Immature natural killer cell (primary cell): ENCODE data around the gene KLK2. TPM values are rescaled to one million over a fixed set of nuclear protein-coding genes. Genes with fewer than 3 reads are reported as not detected.
"Not testable (repeated sequence)": the region's sequence is repeated elsewhere in the genome, so short reads cannot be mapped to it uniquely, and the experiment has no call there.

ENCODE experiments used
- DNase-seq, 3 donors: peaks; one replicate each; pipeline ENCODE4 v3.0.0; 2022; ENCODE audit warnings: mixed read lengths in 1 of 3
- H3K27ac Mint-ChIP-seq, 6 donors: one replicate each; pipeline ENCODE4 v1.8.0; 2020; ENCODE audit warnings: mixed read lengths in 6 of 6, mild to moderate bottlenecking in 5 of 6, inconsistent platforms in 4 of 6, moderate library complexity in 3 of 6
- H3K27me3 Mint-ChIP-seq, 3 donors: one replicate each; pipeline ENCODE4 v1.8.0; 2020 to 2021; ENCODE audit warnings: low read depth in 3 of 3, mild to moderate bottlenecking in 3 of 3, mixed read lengths in 3 of 3, moderate library complexity in 3 of 3, inconsistent platforms in 1 of 3
- H3K36me3 Mint-ChIP-seq, 3 donors: one replicate each; pipeline ENCODE4 v1.8.0; 2020; ENCODE audit warnings: mixed read lengths in 3 of 3, inconsistent platforms in 2 of 3, mild to moderate bottlenecking in 2 of 3
- H3K4me1 Mint-ChIP-seq, 2 donors: one replicate each; pipeline ENCODE4 v1.8.0; 2020; ENCODE audit warnings: inconsistent platforms in 2 of 2, mild to moderate bottlenecking in 2 of 2, mixed read lengths in 2 of 2, moderate library complexity in 1 of 2
- H3K4me3 Mint-ChIP-seq, 5 donors: one replicate each; pipeline ENCODE4 v1.8.0; 2020; ENCODE audit warnings: mild to moderate bottlenecking in 5 of 5, mixed read lengths in 5 of 5, inconsistent platforms in 3 of 5, moderate library complexity in 3 of 5
- H3K9me3 Mint-ChIP-seq, 6 donors: one replicate each; pipeline ENCODE4 v1.8.0; 2020; ENCODE audit warnings: mild to moderate bottlenecking in 6 of 6, mixed read lengths in 6 of 6, inconsistent platforms in 4 of 6, moderate library complexity in 3 of 6
- polyA plus RNA-seq, 3 donors: library from polyadenylated mRNA; unstranded; fragments of 300-500 nt; fragmentation: Illumina TruSeq; gene quantifications; one replicate each; pipeline ENCODE4 v1.2.3, GENCODE V29; 2021

The KLK2 gene
- polyA plus RNA-seq, 3 donors from 2014 or later, result not detected

- Mint-ChIP-seq H3K9me3 (peaks cover 0 to 3% (median under 1%) of the 10 kb centered on the region in 6 donors), H3K27ac (no peak overlapping the region), H3K27me3 (peaks cover 3 to 18% (median 4%) of the 10 kb centered on the region in 3 donors), H3K36me3 (no peaks in the 10 kb centered on the region), H3K4me3 (no peak overlapping the region), H3K4me1 (no peaks in the 10 kb centered on the region)
- DNase-seq, result no peak
These were observed 18.0 kb downstream of the KLK2 start for GRCh38 chr19:50891253-50891625.

DNA sequence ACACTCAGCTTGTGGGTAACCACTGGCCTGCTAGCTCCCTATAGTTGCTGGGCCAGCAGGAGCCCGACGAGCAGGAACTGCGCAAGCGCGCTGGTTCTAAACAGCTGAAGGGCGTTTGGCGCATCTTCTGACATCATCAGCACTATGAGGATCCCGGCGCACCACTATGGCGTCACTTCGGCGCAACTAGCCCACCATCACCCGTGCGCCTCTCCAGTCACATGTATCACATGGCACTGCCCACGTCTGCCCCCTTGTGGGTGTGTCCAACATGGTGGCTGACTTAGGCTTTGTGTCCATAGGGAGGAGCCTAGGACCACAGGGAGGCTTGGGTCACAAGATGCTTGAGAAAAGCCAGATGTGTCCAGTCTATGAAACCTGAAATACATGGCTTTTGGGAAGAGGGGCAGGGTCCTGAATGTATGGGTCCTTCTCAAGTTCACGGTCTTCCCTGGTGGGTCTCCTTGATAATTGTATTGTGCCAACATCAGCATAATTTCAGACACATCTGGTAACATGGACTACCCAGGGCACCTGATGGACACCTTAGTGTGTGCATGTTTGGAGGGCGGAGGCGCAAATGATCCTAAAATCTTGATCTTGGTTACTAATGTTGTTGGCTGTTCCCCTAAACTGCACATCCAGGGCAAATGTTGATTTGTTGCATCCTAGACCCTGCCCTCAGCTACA is 20.0 kb downstream of the KLK2 start:
- H3K27me3 Mint-ChIP-seq, result peaks cover 2 to 16% (median 3%) of the 10 kb centered on the region in 3 donors
- DNase-seq, result no peak
- no peak overlapping the region for H3K4me3 Mint-ChIP-seq
- H3K27ac Mint-ChIP-seq, result no peak overlapping the region
- H3K9me3 Mint-ChIP-seq, result peaks cover 0 to 3% (median under 1%) of the 10 kb centered on the region in 6 donors
- no peaks in the 10 kb centered on the region for H3K36me3 Mint-ChIP-seq
- H3K4me1 Mint-ChIP-seq, result no peaks in the 10 kb centered on the region

DNA sequence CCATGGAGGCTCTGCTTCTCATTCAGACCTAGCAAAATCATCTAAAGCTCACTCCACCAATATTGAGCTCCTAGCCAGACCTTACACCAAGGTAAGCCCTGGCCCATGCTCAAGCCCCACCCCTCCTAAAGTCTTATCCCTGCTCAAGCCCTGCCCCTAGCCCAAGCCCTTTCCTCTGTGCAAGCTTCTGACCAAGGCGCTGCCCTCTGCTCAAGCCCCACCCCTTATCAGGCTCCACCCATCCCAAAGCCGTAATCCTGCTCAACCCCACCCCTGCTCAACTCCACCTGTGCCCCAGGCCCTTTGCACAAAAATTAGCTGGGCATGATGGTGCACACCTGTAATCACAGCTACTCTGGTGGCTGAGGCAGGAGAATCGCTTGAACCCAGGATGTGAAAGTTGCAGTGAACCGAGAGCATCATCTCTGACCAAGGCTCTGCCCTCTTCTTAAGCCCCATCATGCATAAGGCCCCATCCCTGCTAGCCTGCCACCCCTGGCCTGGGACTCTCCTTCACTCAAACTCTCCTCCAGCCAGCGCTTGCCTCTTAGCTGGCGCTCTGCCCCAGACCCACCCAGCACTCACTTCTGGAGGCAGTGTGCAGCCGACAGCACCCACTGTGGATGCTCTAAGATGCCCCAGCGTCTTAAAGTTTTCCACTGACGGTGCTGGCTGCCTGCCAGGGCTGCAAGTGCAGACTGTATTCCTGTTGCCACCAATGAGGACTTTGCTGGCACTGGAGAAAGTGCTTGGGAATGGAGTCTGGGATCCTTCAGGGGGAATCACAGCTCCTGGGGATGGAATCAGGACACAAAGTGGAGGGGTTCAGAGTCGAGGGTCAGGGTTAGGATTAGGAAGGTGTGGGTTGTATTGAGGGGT is 21.5 kb downstream of the KLK2 start:
- DNase-seq, result no peak
- peaks cover 2 to 19% (median 3%) of the 10 kb centered on the region in 3 donors for H3K27me3 Mint-ChIP-seq
- no peaks in the 10 kb centered on the region for H3K36me3 Mint-ChIP-seq
- no peak overlapping the region for H3K27ac Mint-ChIP-seq
- H3K4me1 Mint-ChIP-seq, result no peaks in the 10 kb centered on the region
- H3K4me3 Mint-ChIP-seq, result no peak overlapping the region
- peaks cover 0 to 3% (median 0%) of the 10 kb centered on the region in 6 donors for H3K9me3 Mint-ChIP-seq

- H3K27me3 Mint-ChIP-seq, result peaks cover 2 to 16% (median 3%) of the 10 kb centered on the region in 3 donors
- DNase-seq, H3K36me3 Mint-ChIP-seq, H3K4me3 Mint-ChIP-seq, H3K4me1 Mint-ChIP-seq, H3K9me3 Mint-ChIP-seq, H3K27ac Mint-ChIP-seq: not testable (repeated sequence)
These were observed 22.9 kb downstream of the KLK2 start for GRCh38 chr19:50896089-50896590.

- no peak overlapping the region for H3K27ac Mint-ChIP-seq
These were observed 23.5 kb downstream of the KLK2 start for GRCh38 chr19:50896591-50897190.

GRCh38 chr19:50897191-50897607 is 24.0 kb downstream of the KLK2 start:
- DNase-seq, result no peak
- H3K27ac Mint-ChIP-seq, result no peak overlapping the region
- no peaks in the 10 kb centered on the region for H3K4me1 Mint-ChIP-seq
- peaks cover 0 to 3% (median 0%) of the 10 kb centered on the region in 6 donors for H3K9me3 Mint-ChIP-seq
- H3K4me3 Mint-ChIP-seq, result no peak overlapping the region
- H3K36me3 Mint-ChIP-seq, result no peaks in the 10 kb centered on the region
- H3K27me3 Mint-ChIP-seq, result peaks cover 2 to 17% (median 3%) of the 10 kb centered on the region in 3 donors

More at GRCh38 chr19:50896591-50897190, 23.5 kb downstream of the KLK2 start:
- H3K4me1 Mint-ChIP-seq, result no peaks in the 10 kb centered on the region
- H3K36me3 Mint-ChIP-seq, result no peaks in the 10 kb centered on the region
- H3K9me3 Mint-ChIP-seq, result peaks cover 0 to 3% (median 0%) of the 10 kb centered on the region in 6 donors
- DNase-seq, result no peak
- no peak overlapping the region for H3K4me3 Mint-ChIP-seq
- H3K27me3 Mint-ChIP-seq, result peaks cover 2 to 16% (median 3%) of the 10 kb centered on the region in 3 donors

DNA sequence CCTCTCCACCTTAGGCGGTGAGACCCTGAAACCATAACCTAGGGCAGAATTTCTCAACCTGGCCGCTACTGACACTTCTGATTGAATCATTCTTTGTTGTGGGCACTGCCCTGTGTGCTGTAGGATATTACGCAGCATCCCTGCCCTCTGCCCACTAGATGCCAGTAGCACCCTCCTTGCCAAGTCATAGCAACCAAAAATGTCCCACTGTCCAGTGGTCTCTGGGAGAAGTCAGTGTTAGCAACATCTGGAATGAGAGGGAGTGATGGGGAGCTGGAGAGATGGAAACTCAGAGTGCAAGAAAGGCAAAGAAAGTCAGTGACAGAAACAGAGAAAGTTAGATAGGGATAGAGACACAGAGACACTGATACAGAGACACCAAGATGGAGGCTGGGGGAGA is 24.4 kb downstream of the KLK2 start:
- H3K4me1 Mint-ChIP-seq, result no peaks in the 10 kb centered on the region
- H3K4me3 Mint-ChIP-seq, result no peak overlapping the region
- no peak overlapping the region for H3K27ac Mint-ChIP-seq
- peaks cover 2 to 19% (median 3%) of the 10 kb centered on the region in 3 donors for H3K27me3 Mint-ChIP-seq
- DNase-seq, result no peak
- no peaks in the 10 kb centered on the region for H3K36me3 Mint-ChIP-seq
- H3K9me3 Mint-ChIP-seq, result peaks cover 0 to 3% (median 0%) of the 10 kb centered on the region in 6 donors

GRCh38 chr19:50898018-50898417 is 24.8 kb downstream of the KLK2 start:
- Mint-ChIP-seq H3K4me3 (no peak overlapping the region), H3K9me3 (peaks cover 0 to 3% (median 0%) of the 10 kb centered on the region in 6 donors), H3K27ac (no peak overlapping the region), H3K36me3 (no peaks in the 10 kb centered on the region), H3K27me3 (peaks cover 3 to 19% (median 4%) of the 10 kb centered on the region in 3 donors), H3K4me1 (no peaks in the 10 kb centered on the region)
- DNase-seq, result no peak

- H3K4me1 Mint-ChIP-seq, result no peaks in the 10 kb centered on the region
- H3K36me3 Mint-ChIP-seq, result no peaks in the 10 kb centered on the region
- peaks cover 3 to 13% (median 4%) of the 10 kb centered on the region in 3 donors for H3K27me3 Mint-ChIP-seq
- no peak overlapping the region for H3K4me3 Mint-ChIP-seq
- no peak for DNase-seq
- H3K9me3 Mint-ChIP-seq, result peaks cover 0 to 3% (median 0%) of the 10 kb centered on the region in 6 donors
- no peak overlapping the region for H3K27ac Mint-ChIP-seq
These were observed 26.3 kb downstream of the KLK2 start for GRCh38 chr19:50899569-50899968.

DNA sequence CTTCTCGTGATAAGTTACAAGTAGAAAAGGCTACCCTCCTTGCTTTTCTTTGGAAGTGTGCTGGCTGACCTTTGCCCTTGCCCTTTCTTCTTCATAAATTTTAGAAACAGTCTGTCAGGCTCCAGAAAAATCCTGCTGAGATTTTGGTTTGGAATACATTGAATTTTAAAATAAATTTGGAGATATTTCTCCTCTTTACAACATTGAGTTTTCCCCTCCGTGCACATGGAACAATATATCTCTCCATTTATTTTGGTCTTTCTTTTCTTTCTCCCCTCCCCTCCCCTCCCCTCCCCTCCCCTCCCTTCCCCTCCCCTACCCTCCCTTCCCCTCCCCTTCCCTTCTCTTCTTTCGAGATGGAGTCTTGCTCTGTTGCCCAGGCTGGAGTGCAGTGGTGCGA is 29.4 kb downstream of the KLK2 start:
- no peak for DNase-seq
- Mint-ChIP-seq H3K36me3 (no peaks in the 10 kb centered on the region), H3K4me3 (no peak overlapping the region), H3K27me3 (peaks cover 3 to 12% (median 4%) of the 10 kb centered on the region in 3 donors), H3K27ac (no peak overlapping the region), H3K9me3 (no peaks in the 10 kb centered on the region), H3K4me1 (no peaks in the 10 kb centered on the region)

DNA sequence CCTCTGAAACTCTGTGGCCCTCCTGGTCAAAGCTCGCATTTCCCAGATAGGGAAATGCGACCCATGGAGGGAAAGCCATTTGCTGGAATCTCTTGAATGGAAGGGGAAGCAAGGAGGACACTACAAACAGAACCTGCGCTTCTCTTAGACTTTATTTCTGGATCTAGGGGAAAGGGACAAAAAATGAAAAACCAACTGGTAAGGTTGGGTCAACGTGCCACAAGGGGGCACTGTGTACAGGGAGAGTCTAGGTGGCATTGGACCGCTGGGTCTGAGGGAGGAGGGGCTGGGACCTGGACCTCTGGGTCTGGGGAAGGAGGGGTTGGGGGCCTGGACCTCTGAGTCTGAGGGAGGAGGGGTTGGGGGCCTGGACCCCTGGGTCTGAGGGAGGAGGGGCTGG is 33.0 kb downstream of the KLK2 start:
- no peak overlapping the region for H3K4me3 Mint-ChIP-seq
- H3K36me3 Mint-ChIP-seq, result no peaks in the 10 kb centered on the region
- no peak overlapping the region for H3K27ac Mint-ChIP-seq
- peaks cover 5 to 11% of the 10 kb centered on the region in 2 donors for H3K4me1 Mint-ChIP-seq
- DNase-seq, result peak in 1 of 3 donors; percentile 11
- H3K9me3 Mint-ChIP-seq, result no peaks in the 10 kb centered on the region
- H3K27me3 Mint-ChIP-seq, result peaks cover 12 to 22% (median 16%) of the 10 kb centered on the region in 3 donors

- Mint-ChIP-seq H3K27ac (no peak overlapping the region), H3K4me1 (peaks cover 5 to 11% of the 10 kb centered on the region in 2 donors), H3K36me3 (no peaks in the 10 kb centered on the region), H3K27me3 (peaks cover 16 to 25% (median 21%) of the 10 kb centered on the region in 3 donors), H3K4me3 (peak overlapping the region in 1 of 5 donors; percentile 35), H3K9me3 (no peaks in the 10 kb centered on the region)
- DNase-seq, result no peak
These were observed 35.1 kb downstream of the KLK2 start for GRCh38 chr19:50908336-50908735.

DNA sequence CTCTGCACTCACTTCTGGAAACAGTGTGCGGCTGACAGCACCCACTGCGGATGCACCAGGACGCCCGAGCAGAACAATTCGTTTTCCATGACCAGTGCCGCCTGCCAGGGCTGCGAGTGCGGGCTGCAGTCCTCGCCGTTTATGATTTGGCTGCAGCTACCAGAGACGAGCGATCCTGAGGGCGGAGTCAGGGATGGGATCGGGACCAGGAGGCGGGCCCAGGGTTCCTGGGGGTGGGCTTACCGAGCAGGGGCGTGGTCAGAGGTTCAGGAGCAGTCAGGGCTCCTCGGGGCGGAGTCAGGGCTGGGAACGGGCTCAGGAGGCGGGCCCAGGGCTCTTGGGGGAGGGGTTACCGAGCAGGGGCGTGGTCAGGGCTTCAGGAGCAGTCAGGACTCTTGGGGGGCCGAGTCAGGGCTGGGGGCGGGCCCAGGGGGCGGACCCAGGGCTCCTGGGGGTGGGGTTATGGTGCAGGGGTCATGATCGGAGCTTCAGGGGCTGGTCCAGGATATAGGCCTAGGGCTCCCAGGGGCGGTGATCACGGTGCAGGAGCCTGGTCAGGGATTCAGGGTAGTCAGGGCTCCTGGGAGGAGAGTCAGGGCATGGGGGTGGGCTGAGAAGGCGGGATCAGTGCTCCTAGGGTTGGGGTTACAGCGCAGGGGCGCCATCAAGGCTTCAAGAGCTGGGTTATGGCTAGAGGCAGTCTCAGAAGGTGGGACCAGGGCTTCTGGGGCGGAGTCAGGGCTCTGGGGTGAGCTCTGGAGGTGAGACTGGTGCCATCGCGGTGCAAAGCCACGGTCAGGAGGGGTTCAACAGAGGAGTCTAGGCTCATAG is 36.2 kb downstream of the KLK2 start:
- Mint-ChIP-seq H3K27me3 (peaks cover 14 to 25% (median 21%) of the 10 kb centered on the region in 3 donors), H3K36me3 (no peaks in the 10 kb centered on the region), H3K9me3 (no peaks in the 10 kb centered on the region), H3K4me1 (peaks cover 5 to 11% of the 10 kb centered on the region in 2 donors), H3K27ac (no peak overlapping the region), H3K4me3 (peak overlapping the region in 3 of 5 donors; percentile 5 to 39 (median 33))
- DNase-seq, result no peak
